ENCODE measurements around the gene SLC23A2. TPM values are rescaled to one million over a fixed set of nuclear protein-coding genes. Genes with fewer than 3 reads are reported as not detected.

SLC23A2 gene
- total RNA-seq, 1 donor, result 14.2 TPM

DNA sequence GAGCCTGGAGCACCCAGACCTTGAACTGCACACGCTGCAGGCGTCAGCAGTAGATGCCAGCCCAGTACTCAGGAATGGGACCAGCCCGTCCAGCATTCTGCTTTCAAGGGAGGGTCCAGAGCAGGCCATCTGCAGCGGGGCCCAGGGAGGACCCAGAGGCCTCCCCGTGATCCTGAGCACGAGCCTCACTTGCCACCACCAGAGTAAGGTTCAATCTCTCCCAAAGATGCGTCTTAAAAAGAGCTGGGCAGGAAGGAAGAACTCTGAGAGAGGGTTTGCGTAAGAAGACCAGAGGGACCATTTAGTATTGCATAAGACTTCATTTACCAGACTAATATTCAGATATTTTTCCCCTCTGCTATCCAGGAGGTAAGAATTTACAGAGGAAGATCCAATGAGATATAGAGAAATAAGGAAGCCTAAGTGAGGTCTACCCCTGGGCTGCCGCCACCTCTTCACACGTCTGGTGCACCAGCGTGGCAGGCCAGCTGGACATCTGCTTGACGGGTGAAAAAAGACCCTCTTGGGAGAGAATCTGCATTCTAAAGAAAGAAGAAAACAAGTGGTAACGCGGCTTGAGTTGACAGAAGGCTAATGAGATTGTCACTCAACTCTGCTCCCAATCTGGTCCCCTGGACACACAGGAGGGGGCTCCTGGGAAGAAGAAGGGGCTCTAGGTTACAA lies 172.3 kb downstream of the SLC23A2 start:
- DNase-seq (ENCODE audit: low read depth), result no peak
- TF ChIP-seq, protein P1, sequence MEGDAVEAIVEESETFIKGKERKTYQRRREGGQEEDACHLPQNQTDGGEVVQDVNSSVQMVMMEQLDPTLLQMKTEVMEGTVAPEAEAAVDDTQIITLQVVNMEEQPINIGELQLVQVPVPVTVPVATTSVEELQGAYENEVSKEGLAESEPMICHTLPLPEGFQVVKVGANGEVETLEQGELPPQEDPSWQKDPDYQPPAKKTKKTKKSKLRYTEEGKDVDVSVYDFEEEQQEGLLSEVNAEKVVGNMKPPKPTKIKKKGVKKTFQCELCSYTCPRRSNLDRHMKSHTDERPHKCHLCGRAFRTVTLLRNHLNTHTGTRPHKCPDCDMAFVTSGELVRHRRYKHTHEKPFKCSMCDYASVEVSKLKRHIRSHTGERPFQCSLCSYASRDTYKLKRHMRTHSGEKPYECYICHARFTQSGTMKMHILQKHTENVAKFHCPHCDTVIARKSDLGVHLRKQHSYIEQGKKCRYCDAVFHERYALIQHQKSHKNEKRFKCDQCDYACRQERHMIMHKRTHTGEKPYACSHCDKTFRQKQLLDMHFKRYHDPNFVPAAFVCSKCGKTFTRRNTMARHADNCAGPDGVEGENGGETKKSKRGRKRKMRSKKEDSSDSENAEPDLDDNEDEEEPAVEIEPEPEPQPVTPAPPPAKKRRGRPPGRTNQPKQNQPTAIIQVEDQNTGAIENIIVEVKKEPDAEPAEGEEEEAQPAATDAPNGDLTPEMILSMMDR (IDR thresholded peaks at IDR 0.05; ENCODE audit: insufficient read depth, low read depth, low read length), result no peak
- no peak overlapping the region for H3K4me3 ChIP-seq (ENCODE audit: low read depth, low read length)

DNA sequence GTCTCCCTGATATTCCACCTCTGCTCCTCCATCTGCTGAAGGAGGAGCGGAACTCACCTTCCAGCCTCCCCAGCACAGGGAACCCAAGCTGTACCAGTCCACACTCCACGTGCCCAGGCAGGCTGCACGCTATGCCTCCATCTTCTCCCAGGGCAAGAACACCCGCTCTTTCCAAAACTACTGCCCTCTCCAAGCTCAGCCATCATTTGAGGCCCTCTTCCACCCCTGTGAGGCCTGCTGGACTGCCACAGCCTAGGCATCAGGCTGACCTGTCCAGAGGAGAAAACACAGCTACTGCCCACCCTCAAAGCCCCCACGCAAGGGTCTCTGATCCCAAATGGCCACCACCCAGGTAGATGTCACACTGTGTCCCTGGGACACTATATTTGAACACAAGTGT lies 179.7 kb downstream of the SLC23A2 start:
- TF ChIP-seq, protein P1 (IDR thresholded peaks at IDR 0.05; ENCODE audit: insufficient read depth, low read depth, low read length), result no peak
- no peak for DNase-seq (ENCODE audit: low read depth)
- H3K4me3 ChIP-seq (ENCODE audit: low read depth, low read length), result no peak overlapping the region

DNA sequence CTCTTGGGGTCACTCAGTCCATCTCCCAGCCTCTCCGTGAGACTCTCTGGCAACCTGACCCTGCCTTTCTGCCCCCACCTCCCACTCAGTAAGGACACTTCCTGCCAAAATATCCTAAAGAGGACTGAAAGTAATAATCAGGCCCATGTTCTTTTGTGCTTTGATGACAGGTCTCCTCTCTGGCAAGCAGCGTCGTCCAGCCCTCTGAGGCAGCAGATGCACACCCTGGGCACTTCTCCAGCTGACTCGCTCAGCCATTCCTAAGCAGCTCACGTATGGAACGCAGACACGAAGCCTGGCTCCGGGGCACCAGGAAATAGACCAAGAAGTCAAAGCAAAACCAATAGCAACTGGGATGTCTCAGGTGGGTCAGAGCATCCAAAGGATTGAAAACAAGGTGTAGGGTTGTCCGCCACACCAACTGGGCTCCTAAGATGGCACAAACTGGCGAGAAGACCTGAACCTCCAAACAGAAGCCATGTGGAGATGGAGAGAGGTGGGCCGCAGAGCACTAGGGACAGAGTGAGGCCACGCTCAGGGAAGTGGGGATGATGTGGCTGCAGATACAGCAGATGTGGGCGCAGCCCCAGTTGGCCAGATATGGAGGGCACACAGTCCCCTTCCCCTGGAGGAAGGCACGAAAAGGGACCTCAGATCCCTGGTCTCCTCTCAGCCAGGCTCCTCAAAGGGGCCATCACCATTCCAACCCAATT lies 180.3 kb downstream of the SLC23A2 start:
- H3K4me3 ChIP-seq (ENCODE audit: low read depth, low read length), result no peak overlapping the region
- TF ChIP-seq, protein P1 (IDR thresholded peaks at IDR 0.05; ENCODE audit: insufficient read depth, low read depth, low read length), result no peak
- peak; percentile 36 for DNase-seq (ENCODE audit: low read depth)

DNA sequence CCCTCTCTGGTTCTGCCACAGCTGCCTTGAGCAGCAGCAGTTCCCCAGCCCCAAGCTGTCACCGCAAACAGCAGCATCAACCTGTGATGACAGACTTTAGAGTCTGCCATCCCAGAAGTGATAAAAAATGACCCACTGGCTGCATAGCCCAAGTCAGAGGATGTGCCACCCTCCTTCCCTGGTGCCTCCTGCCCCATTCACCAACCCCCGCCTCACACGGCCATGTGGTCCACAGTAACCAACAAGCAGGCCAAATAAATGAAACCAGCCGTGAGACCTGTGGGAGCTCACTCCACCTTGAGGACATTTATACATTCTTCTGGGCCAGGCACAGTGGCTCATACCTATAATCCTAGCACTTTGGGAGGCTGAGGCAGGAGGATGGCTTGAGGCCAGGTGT lies 181.4 kb downstream of the SLC23A2 start:
- no peak for DNase-seq (ENCODE audit: low read depth)
- TF ChIP-seq, protein P1 (IDR thresholded peaks at IDR 0.05; ENCODE audit: insufficient read depth, low read depth, low read length), result no peak
- no peak overlapping the region for H3K4me3 ChIP-seq (ENCODE audit: low read depth, low read length)

DNA sequence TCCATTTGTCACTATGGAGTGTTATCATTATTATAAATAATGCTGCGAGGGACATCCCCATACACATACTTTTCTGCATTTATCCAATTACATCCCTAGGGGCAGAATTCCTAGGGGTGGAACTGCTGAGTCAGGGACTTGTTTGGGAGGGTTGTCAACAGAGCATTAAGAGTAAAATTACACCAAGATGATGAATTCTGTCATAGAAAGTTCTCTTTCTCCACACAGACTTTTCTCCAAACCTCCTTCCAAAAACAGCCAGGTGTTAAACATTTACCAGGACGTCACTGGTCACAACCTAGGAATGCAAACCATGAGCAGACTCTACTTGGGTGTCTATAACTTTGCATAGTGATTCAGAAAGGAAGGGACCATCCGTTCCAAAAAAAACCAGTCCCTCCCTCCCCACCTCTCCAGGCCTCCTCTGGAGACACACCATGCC lies 184.1 kb downstream of the SLC23A2 start:
- TF ChIP-seq, protein P1 (IDR thresholded peaks at IDR 0.05; ENCODE audit: insufficient read depth, low read depth, low read length), result peak; percentile 15
- no peak for DNase-seq (ENCODE audit: low read depth)
- no peak overlapping the region for H3K4me3 ChIP-seq (ENCODE audit: low read depth, low read length)

DNA sequence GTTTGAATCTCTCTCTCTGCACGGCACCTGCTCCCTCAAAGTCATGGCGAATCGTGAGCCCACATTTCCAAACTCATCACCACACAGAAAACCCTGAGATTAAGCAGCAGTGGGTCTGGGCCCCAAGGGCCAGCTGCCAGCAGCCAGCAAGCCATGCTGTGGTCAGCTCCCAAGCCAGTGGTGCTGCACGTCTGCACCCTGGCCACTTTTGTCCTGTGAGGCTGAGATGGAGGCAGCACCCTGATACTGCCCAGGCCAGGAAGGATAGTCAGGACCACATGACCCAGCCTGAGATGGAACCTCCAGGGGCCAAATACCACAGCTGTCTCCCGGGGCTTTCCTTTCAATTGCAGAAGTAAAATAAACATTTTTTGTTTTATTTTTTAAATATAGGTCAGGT lies 185.7 kb downstream of the SLC23A2 start:
- TF ChIP-seq, protein P1 (IDR thresholded peaks at IDR 0.05; ENCODE audit: insufficient read depth, low read depth, low read length), result no peak
- H3K4me3 ChIP-seq (ENCODE audit: low read depth, low read length), result no peak overlapping the region
- DNase-seq (ENCODE audit: low read depth), result no peak

All from fibroblast of villous mesenchyme (primary cell).